Suprapubic skin (tissue), 4 donors: ENCODE data around the gene TNFAIP8L3.

ENCODE experiments used
- EP300 ChIP-seq: sonication (generic); formaldehyde crosslinking; IDR thresholded peaks from one replicate; pipeline ENCODE4 v1.6.1; 2017; ENCODE audit warnings: antibody characterized with exemption
- POLR2A ChIP-seq, 2 donors: fragments of 450-650 bp; IDR thresholded peaks; one replicate each; pipeline ENCODE4 v1.6.1; 2017; ENCODE audit warnings: antibody characterized with exemption in 2 of 2, mild to moderate bottlenecking in 2 of 2, moderate library complexity in 2 of 2
- POLR2AphosphoS5 ChIP-seq, 3 donors: sonication (generic); formaldehyde crosslinking; IDR thresholded peaks; one replicate each; pipeline ENCODE4 v1.6.1; 2017; ENCODE audit warnings: antibody characterized with exemption in 3 of 3
- TF ChIP-seq, protein P1 (sequence below), 2 donors: fragments of 200-600 bp in 1 of 2; fragments of 450-650 bp in 1 of 2; sonication (generic) in 1 of 2; IDR thresholded peaks; one replicate each; pipeline ENCODE4 v1.5.1; 2016 to 2019; ENCODE audit warnings: antibody characterized with exemption in 2 of 2, mild to moderate bottlenecking in 1 of 2, moderate library complexity in 1 of 2

DNA sequence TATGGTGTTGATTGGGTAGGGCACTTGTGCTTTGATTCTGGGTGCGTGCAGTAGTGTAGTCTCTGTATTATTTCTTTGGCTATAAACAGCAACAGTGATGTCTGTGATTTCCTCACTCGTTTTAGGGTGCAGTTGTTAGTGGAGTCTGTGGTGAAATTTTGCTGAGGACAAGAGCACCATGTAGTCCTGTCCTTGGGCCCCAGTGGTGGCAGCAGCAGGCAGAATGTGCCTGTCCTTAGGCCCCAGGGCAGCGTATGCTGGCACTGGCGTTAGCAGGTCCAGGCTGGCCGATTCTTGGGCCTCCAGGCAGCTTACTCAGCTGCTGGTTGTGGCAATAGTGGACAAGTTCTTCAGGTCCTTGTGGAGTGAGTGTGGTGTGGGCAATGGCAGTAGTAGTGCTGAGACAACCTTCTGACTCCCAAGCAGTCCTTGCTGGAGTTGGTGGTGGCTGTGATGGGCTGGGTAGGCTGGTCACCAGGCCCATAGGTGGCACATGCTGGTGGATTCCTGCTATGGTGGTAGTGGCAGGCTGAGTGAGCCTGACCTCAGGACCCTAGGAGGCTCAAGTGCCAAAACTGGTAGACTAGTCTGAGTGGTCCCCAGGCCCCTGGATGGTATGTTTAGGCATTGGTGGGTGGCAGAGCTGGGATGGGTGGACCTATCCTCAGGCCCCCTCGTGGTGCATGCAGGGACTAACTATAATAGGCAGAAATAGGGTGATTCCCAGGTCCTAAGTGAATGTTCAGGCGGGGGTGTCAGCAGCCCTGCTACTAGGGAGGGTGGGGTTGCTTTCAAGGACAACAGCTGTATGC is 56.3 kb downstream of the TNFAIP8L3 start:
- TF ChIP-seq, protein P1, sequence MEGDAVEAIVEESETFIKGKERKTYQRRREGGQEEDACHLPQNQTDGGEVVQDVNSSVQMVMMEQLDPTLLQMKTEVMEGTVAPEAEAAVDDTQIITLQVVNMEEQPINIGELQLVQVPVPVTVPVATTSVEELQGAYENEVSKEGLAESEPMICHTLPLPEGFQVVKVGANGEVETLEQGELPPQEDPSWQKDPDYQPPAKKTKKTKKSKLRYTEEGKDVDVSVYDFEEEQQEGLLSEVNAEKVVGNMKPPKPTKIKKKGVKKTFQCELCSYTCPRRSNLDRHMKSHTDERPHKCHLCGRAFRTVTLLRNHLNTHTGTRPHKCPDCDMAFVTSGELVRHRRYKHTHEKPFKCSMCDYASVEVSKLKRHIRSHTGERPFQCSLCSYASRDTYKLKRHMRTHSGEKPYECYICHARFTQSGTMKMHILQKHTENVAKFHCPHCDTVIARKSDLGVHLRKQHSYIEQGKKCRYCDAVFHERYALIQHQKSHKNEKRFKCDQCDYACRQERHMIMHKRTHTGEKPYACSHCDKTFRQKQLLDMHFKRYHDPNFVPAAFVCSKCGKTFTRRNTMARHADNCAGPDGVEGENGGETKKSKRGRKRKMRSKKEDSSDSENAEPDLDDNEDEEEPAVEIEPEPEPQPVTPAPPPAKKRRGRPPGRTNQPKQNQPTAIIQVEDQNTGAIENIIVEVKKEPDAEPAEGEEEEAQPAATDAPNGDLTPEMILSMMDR (IDR thresholded peaks at IDR 0.05) = no peak
- no peak for TF ChIP-seq POLR2AphosphoS5 (IDR thresholded peaks at IDR 0.05)
- TF ChIP-seq POLR2A (IDR thresholded peaks at IDR 0.05) = no peak
- TF ChIP-seq EP300 = no peak
